Kidney (tissue), 14 donors: ENCODE results near the gene LDLRAD3. TPM values are rescaled to one million over a fixed set of nuclear protein-coding genes. Genes with fewer than 3 reads are reported as not detected.

Experiments
- DNase-seq, 5 donors: peaks; one replicate each; pipeline ENCODE4 v3.0.0-alpha.2; 2013 to 2020
- FAIRE-seq: peaks from 2 replicates; lab custom pipeline; 2012; peaks lifted over from hg19 to GRCh38; lab: Jason Lieb, UNC
- H3K27ac ChIP-seq, 2 donors: one replicate each; pipeline ENCODE4 v1.7.0; 2013; ENCODE audit warnings: low read depth in 2 of 2, low read length in 2 of 2, inconsistent platforms in 1 of 2
- H3K27me3 ChIP-seq: one replicate; pipeline ENCODE4 v1.7.1; 2013; ENCODE audit warnings: low read length, inconsistent platforms; ENCODE audit not compliant: control insufficient read depth, insufficient read depth
- H3K36me3 ChIP-seq, 3 donors: one replicate each; pipeline versions ENCODE4 v1.7.0 to v1.7.1; 2013; ENCODE audit warnings: low read length in 3 of 3, control low read depth in 1 of 3, inconsistent platforms in 1 of 3; ENCODE audit not compliant: insufficient read depth in 3 of 3, control insufficient read depth in 2 of 3
- H3K4me1 ChIP-seq, 3 donors: one replicate each; pipeline versions ENCODE4 v1.7.0 to v1.7.1; 2013; ENCODE audit warnings: low read length in 3 of 3, inconsistent platforms in 1 of 3, low read depth in 1 of 3; ENCODE audit not compliant: control insufficient read depth in 2 of 3, insufficient read depth in 2 of 3
- H3K4me3 ChIP-seq, 3 donors: one replicate each; pipeline versions ENCODE4 v1.7.0 to v1.8.1; 2013; ENCODE audit warnings: low read length in 3 of 3, control low read depth in 1 of 3, inconsistent platforms in 1 of 3
- H3K9ac ChIP-seq, 3 donors: one replicate each; pipeline versions ENCODE4 v1.7.0 to v1.7.1; 2013; ENCODE audit warnings: low read length in 3 of 3, control low read depth in 1 of 3, inconsistent platforms in 1 of 3
- H3K9me3 ChIP-seq, 3 donors: one replicate each; pipeline versions ENCODE4 v1.7.0 to v1.7.1; 2013; ENCODE audit warnings: low read length in 3 of 3, control low read depth in 1 of 3, inconsistent platforms in 1 of 3; ENCODE audit not compliant: control insufficient read depth in 2 of 3, insufficient read depth in 1 of 3
- CTCF ChIP-seq: IDR thresholded peaks from 3 replicates; pipeline ENCODE4 v1.5.1; 2012; ENCODE audit warnings: mild to moderate bottlenecking, moderate library complexity, borderline replicate concordance; ENCODE audit not compliant: insufficient read depth; ENCODE audit errors: extremely low read depth
- intact Hi-C: fragments of 100-400 bp; cut with DNase I; formaldehyde crosslinking; loops from one replicate; pipeline ENCODE4 v1.11.1; 2022
- polyA plus RNA-seq: library from polyadenylated mRNA; stranded (reverse); fragments of 350-450 nt; fragmentation: Illumina TruSeq; extraction: RNeasy Lipid Tissue Mini Kit (QIAGEN cat#74804); gene quantifications from one replicate; pipeline ENCODE4 v1.2.3, GENCODE V29; 2014; ENCODE audit warnings: low read depth, low replicate concordance; ENCODE audit not compliant: insufficient read depth
- total RNA-seq: library from RNA; stranded (reverse); fragmentation: NEBNext Ultra II Directional; extraction: Animal tissue kit (Norgen Biotek cat#: 25700); gene quantifications from one replicate; pipeline ENCODE4 v1.2.1, GENCODE V29; 2021
- donor health status: control.
- donor health status: control.
- donor health status: control.
- donor health status: control.
- donor health status: control.
- donor health status: DM: yes; HTN: yes; CAD: no.
- donor health status: Normal renal cell carcinoma (clear cell type).

Gene LDLRAD3
- total and polyA plus RNA-seq, 2 donors from 2014 or later = 1.2 to 14.2 TPM

- no peak for FAIRE-seq
- intact Hi-C loops = no loop called here
These were observed 177.2 kb downstream of the LDLRAD3 start for GRCh38 chr11:36121054-36121453.

DNA sequence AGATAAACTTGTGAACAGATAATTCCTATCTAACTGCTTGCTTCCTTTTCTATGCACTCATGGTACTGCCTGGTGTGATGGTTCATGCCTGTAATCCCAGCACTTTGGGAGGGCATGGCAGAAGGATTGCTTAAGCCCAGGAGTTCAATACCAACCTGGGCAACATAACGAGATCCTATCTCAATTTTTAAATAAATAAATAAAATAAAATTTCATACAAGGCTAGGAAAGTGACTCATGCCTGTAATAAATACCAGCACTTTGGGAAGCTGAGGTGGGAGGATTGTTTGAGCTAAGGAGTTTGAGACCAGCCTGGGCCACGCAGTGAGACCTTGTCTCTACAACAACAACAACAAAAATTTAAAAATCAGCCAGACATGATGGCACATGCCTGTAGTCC lies 178.8 kb downstream of the LDLRAD3 start:
- no peak for TF ChIP-seq CTCF
- FAIRE-seq (no peak), DNase-seq (no peak)

More at GRCh38 chr11:36121054-36121453, 177.2 kb downstream of the LDLRAD3 start:
- TF ChIP-seq CTCF = no peak
- Histone ChIP-seq H3K4me3 (no peak overlapping the region), H3K27me3 (no peaks in the 10 kb centered on the region), H3K36me3 (no peaks in the 10 kb centered on the region), H3K9ac (no peak overlapping the region), H3K4me1 (peaks cover 0 to 7% (median 0%) of the 10 kb centered on the region in 3 donors), H3K27ac (no peak overlapping the region), H3K9me3 (no peaks in the 10 kb centered on the region)
- DNase-seq = peak in 1 of 5 donors; percentile 43

DNA sequence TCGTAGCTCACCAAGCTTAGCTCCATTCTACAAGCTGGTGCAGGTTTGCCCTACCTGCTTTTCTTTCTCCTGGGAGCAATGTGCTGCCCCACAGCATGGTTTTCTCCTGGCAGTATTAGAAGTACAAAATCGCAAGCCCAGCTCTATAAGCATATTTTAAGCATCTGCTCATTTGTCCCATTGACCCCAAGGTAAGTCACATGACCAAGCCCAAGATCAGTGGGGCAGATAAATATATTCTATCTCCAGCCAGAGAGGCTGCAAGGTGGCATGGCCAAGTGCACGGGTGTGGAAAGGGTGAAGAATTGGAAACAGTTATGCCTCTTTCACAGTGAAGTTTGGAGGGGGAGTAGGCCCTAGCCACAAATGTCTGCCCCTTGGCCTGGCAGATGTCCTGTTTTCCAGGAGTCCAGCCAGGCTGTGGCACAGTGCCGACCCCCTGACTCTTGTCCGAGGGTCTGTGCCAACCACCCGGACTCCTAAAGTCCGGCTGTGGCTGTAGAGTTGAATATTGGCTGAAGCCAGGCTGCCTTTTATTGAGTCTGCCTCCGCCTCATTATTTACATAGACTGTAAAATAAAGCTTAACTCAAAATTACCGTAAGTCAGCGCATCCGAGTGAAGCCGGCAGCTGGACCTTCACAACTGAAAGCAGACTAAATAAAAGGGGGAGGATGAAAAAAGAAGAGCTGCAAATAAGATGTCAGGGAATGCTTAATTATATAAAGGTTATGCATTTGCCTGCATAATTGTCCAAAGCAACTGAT lies 179.7 kb downstream of the LDLRAD3 start:
- Histone ChIP-seq H3K9ac (no peak overlapping the region), H3K9me3 (no peaks in the 10 kb centered on the region), H3K27me3 (no peaks in the 10 kb centered on the region), H3K27ac (no peak overlapping the region), H3K4me3 (no peak overlapping the region), H3K36me3 (no peaks in the 10 kb centered on the region), H3K4me1 (peaks cover 0 to 7% (median 0%) of the 10 kb centered on the region in 3 donors)
- FAIRE-seq = no peak
- no peak for TF ChIP-seq CTCF
- DNase-seq = peak in 3 of 5 donors; percentile 20 to 75 (median 41)
- intact Hi-C loops = no loop called here

More for the DNA sequence above, 178.8 kb downstream of the LDLRAD3 start:
- Histone ChIP-seq H3K4me3 (no peak overlapping the region), H3K4me1 (peaks cover 0 to 7% (median 0%) of the 10 kb centered on the region in 3 donors), H3K36me3 (no peaks in the 10 kb centered on the region), H3K9ac (no peak overlapping the region), H3K27ac (no peak overlapping the region), H3K9me3 (no peaks in the 10 kb centered on the region), H3K27me3 (no peaks in the 10 kb centered on the region)
- intact Hi-C loops = no loop called here
